ENCODE measurements around the gene SELENOI.

The SELENOI gene

DNA sequence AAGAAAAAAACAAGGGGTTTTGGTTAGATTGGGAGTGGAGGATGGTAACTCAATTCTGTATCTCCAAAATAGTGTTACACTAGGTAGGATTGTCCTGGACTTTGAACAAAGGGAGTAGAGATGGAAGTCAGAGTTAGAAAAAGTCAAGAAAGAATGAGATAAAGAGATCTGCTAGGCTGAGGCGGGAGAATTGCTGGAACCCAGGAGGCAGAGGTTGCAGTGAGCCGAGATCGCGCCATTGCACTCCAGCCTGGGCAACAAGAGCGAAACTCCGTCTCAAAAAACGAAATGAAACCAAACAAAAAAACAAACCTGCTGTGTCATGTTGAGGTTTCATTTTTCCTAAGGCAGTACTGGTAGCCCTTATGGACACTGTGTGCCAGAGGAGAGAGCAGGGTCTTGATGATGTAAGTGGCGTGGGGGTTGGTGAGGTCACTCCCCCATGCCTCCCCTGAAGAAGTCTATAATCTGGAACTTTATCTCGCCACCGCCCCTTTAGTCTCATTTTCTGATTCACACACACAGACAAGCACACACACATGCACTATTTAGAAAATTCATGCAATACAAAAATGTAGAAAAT, 66.2 kb downstream of the SELENOI start:
- DNase-seq (ENCODE audit: low read depth) = no peak

DNA sequence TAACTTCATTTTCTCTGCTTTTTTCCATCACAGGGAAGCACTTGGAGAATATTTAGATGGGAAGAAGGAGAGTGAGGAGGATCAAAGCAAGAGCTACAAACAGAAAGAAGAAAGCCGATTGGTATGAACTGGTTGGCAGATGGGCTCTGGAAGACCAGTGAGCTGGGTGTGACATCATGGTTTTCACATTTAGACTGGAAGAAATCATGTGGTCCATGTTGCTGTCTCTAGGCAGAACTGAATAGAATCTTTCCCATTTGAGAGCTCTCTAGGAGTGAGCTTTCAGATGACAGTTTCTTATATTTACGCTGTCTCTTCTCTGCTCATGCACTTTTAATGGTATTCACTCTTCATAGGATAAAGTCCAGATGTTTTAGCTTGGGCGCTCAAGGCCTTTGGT, 68.4 kb downstream of the SELENOI start:
- DNase-seq (ENCODE audit: low read depth) = no peak

GRCh38 chr2:26421961-26422360, 76.0 kb downstream of the SELENOI start:
- DNase-seq (ENCODE audit: low read depth) = no peak

DNA sequence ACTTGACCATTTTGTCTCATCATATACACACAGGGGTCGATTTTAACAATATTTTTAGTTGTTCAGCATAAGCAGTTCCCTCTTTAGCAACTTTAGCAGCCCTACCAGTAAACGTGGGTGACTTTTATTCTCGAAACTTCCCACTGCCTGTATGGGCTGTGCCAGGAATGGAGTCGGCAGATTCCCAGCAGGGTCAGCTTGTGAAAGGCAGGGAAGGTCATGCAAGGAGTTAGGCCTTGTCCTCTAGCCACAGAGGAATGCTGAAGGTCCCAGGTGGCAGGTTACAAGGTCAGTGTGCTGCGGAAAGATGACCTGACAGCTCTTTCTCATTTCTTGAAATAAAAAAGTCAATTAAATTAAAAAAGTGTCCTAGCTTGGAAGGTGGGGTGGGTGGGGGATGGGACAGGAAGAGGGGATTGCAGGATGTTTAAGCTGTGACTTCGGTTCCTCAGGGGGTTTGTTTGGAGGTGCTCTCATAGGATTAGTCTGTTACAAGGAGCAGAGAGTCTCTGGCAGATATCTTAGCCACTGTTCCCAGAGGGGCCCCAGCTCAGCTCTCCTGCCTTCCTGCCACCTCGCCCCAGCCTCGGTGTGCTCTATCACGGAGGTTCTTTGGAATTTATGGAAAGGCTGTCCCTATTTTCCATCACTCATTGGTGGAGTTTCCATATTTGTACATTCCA, 77.1 kb downstream of the SELENOI start:
- no peak for DNase-seq (ENCODE audit: low read depth)

- DNase-seq (ENCODE audit: low read depth) = no peak
Measured at GRCh38 chr2:26423750-26424149, 77.8 kb downstream of the SELENOI start.

GRCh38 chr2:26424221-26424620, 78.3 kb downstream of the SELENOI start:
- DNase-seq (ENCODE audit: low read depth) = no peak

DNA sequence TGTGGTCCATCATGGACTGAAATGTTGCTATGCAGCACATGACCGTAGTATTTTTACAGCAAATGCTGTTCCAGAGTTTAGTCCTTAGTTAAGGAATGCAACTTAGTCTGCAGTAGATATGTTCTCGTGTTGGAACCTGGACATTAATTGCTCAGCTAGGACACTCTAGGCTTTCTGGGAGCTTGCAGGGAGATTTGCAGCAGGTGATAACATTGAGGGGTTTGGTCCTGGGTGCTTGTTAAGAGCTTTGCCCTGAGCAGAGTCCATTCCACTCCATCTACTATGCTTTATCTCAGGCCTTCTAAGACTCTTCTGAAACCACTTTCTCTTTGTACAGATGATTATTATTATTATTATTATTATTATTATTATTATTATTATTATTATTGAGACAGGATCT, 82.9 kb downstream of the SELENOI start:
- DNase-seq (ENCODE audit: low read depth) = no peak

- DNase-seq (ENCODE audit: low read depth) = no peak
Measured at GRCh38 chr2:26429779-26430578, 84.0 kb downstream of the SELENOI start.

- no peak for DNase-seq (ENCODE audit: low read depth)
Measured at GRCh38 chr2:26430826-26431225, 84.9 kb downstream of the SELENOI start.

- DNase-seq (ENCODE audit: low read depth) = no peak
Measured at GRCh38 chr2:26432363-26432762, 86.4 kb downstream of the SELENOI start.

DNA sequence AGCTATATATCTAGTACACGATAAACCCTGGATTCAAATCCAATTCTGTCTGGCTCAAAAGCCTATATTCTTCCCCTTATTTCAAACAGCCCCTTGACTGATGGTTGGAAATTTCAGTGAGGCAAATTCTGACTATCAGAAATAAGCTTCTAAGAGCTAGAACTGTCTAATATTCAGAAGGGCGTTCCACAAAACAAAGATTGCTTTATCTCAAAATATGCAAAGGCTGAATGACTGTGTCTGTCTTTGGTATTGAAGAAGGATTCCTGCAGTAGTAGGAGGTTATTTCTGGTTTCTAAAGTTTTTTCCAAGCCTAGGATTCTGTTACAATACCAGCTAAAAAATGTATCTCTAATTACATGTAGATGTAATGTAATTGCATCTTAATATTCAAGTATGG, 86.9 kb downstream of the SELENOI start:
- no peak for DNase-seq (ENCODE audit: low read depth)

DNA sequence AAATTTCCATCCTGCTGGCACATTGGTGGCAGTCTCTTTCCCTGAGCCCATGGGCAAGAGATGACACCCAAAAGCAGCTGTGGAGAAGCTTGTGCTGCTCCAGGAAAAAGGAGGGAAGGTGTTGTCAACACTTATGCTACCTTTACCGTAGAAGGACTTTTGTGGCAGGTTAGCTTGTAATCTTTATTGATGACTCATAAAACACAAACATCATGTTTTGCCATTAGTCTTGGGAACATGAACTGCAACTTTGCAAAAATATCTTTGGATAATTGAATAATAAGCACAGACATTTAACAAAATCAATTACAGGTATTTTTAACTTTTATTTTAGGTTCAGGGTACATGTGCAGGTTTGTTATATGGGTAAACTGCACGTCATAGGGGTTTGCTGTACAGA, 89.2 kb downstream of the SELENOI start:
- no peak for DNase-seq (ENCODE audit: low read depth)

DNA sequence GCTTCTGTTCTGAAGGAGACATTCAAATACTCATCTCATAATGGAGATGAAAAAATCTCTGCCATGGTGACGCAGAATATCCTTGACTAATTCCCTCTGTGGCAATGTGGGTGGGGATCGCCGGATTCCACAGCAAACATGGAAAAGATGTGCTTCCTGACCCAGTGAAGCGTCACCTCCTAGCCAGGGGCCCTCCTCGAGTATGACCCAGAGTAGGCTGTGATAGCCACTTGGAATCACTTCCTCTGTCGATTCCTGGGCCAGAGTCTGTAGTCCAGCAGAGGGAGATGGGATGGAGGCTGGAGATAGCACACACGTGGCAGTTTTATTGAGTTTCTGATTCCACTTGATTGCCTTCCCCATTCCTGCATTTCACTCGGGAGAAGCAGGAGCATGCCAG, 92.6 kb downstream of the SELENOI start:
- no peak for DNase-seq (ENCODE audit: low read depth)

GRCh38 chr2:26438926-26439325, 93.0 kb downstream of the SELENOI start:
- no peak for DNase-seq (ENCODE audit: low read depth)

DNA sequence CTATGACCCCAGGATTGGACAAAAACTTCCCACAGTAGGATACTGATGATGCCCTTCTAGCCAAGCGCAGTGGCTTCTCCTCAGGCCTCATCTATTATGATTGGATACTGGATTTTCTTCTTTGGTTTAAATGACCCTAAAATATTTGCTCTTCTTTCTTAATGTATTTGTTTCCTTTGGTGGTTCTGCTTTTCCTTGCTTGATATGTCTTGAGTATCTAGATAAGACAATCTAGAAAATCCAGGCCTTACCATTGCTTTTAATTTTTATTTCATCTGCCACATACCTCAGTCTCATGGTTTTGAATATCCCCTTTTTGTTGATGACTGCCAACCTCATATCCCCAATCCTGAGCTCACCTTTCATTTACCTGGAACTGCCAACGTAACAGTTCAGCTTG, 96.4 kb downstream of the SELENOI start:
- DNase-seq (ENCODE audit: low read depth) = no peak

DNA sequence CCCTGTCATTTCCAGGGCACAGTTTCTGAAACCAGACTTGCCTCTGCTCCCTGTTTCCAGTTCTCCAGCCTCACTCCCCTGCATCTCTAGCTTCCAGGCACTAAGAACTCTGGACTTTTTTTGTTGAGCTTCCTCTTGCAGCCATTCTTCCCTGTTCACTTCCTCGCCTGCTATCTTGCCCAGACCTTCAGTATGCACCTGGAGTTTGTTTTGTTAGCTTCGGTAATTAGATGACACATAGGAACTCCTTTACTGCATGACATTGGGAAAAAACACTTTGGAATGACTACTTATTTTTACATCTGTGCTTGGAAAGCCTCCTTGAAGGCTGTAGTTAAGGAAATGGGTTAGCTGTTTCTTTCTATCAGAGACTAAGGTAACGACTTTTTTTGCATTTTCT, 96.8 kb downstream of the SELENOI start:
- DNase-seq (ENCODE audit: low read depth) = no peak

DNA sequence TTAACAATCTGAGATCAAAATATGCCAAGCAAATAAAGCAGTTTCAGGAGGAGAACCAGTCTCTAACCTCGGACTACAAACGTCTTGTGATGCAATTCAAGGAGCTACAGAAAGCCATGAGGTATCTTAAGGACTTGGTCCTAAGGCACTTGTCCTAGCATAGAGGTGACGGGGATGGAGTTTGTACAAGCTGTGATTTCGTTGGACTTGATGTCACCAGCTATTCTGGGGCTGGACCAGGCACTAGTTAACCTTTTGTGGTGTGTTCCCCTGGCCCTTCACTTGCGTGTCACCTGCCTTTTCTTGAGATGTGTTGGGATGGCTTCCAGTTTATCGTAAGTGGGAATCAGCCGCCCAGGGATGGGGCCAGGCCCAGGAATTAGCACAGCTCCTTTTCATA, 98.3 kb downstream of the SELENOI start:
- no peak for DNase-seq (ENCODE audit: low read depth)
